Stimulated activated CD8-positive, alpha-beta memory T cell treated with anti-CD3 and anti-CD28 coated beads, Interleukin-4, amount 100 ng/mL, for 1 hour (primary cell): ENCODE measurements around the gene USP6NL.
"Not testable (repeated sequence)": the region's sequence is repeated elsewhere in the genome, so short reads cannot be mapped to it uniquely, and the experiment has no call there.

Source experiments
- DNase-seq, 2 donors: peaks; one replicate each; pipeline ENCODE4 v3.0.0-alpha.2; 2020; ENCODE audit warnings: low read depth in 2 of 2, low spot score in 1 of 2

The USP6NL gene

DNA sequence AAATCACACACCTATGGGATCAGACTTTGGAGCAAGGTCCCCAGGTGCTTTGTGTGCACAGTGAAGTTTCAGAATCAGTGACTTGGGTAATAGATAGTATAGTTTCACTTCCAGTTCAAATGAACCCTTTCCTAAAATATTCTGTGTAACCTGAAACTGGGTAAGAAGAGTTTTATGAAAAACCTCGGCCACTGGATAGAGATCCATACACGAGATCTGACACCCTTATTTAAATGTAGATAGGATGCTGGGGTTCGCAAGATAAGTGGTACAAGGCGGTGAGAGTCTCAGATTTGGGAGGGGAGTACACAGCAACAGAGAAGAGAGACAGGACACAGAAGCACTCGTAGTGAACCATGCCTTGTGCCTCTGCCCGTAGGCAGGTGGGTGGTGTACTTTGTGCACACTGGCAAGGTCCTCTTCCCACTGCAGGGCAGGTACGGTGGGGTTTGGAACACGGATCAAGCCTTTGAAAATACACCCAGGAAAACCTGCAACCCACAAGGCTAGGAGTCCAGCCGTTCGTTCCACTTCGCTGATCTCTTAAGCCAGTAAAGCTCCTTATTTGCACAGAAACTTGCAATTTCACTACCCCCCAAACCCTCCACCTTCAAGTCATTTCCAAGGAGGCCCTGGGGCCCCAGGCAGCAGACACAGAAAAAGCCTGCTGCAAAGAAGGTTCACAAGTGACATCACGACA, 162.8 kb downstream of the USP6NL start:
- no peak for DNase-seq

DNA sequence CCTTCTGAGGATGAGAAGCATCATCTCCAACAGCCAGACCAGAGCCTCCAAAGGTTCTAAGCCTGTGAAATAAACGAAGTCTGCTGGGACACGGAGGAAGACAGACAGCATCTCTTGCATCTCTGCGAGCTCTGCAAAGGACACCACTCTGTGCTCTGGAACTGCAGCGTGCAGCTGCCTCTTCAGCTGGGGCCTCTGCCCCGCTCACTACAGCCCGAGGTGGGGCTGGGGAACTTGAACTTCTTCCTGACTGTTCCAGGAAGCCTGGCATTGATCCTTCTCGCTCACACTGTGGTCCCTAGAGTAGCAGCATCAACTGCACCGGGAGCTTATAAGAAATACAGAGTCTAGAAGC, 163.3 kb downstream of the USP6NL start:
- no peak for DNase-seq

DNA sequence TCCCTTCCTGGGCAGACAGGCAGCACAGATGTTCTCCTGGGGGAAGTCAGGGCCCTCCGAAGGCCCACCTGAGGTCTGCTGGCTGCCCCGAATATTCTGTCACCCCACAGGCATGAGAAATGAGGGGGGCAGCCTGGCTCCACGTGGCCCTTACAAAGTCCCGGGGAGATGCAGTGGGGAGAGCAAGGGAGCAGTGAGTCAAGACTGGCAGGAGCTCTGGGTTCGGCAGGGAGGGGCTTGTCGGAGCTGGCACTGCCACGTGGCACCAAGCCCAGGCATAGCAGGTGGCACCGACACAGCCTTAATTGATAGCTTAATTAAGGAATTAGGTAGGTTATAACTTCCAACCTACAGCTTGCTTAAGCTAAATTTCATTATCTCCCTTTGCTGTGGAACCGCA, 163.9 kb downstream of the USP6NL start:
- DNase-seq, result no peak

GRCh38 chr10:11446864-11447263, 164.6 kb downstream of the USP6NL start:
- no peak for DNase-seq

DNA sequence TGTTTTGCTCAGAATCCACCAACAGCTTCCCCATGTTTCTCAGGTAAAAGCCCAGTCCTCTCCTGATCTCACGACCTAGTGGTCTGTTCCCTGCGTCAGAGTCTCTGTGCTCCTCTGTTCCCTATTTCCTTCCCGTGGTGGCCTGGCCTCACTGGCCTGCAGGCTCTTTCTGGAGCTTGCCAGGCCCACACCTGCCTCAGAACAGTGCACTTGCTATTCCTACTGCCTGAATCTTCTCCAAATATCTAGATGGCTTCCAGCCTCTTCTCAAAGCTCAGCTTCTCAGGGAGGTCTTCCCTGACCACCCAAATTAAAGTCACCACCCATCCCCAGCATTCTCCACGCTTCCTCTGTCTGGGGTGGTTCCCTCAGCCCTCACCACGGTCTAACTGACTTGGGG, 165.3 kb downstream of the USP6NL start:
- DNase-seq, result no peak

- no peak for DNase-seq
Measured at GRCh38 chr10:11444531-11445228, 166.8 kb downstream of the USP6NL start.

- no peak for DNase-seq
Measured at GRCh38 chr10:11444155-11444530, 167.3 kb downstream of the USP6NL start.

GRCh38 chr10:11443468-11444154, 167.8 kb downstream of the USP6NL start:
- DNase-seq, result no peak

DNA sequence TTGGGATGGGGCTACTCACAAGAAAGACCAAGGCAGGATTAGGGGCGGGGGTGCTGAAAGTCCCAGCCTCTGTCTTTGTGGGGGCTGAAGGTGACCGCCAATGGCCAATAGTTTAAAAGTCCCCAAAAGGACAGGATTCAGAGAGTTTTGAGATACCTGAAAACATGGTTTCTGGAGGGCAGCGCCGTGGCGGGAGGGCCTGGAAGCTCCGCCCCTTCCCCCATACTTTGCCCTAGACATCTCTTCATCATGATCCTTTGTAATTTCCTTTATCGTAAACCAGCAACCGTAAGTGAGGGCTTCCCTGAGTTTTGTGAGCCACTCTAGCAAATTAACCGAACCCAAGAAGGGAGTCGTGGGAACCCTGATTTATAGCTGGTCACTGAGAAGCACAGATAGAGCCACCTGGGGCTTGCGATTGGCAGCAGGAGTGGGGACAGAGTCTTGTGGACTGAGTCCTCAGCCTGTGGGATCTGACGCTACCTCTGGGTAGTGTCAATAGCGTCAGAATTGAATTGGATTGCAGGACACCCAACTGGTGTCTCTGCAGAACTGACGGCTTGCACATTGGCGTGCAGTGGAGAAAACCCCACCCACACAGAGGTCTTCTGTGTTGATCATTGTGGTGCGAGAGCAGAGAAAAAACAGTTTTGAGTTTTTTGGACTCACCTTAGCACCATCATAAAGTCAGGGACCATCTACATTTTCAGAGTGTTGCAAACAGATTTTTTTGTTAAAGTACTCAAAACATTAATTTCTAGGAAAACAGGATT, 169.3 kb downstream of the USP6NL start:
- no peak for DNase-seq

DNA sequence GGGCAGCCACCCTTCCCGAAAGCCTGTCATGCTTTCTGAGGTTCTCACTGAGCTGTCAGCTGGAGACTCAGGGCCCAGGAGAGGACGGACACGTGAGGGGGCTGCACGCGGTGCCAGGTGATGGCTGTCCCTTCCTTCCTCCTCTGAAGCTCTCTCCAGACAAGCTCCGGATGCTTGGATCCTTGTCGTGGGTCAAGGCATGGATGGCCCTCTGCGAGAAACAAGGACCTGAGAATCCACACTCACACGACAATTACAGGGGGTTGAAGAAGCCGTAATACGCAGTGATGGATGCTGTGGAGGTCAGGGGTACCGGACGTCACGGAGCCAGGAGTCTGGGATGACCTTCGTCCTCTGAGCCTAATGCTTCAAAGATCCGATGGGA, 170.3 kb downstream of the USP6NL start:
- no peak for DNase-seq

- no peak for DNase-seq
Measured at GRCh38 chr10:11440250-11441150, 170.9 kb downstream of the USP6NL start.

DNA sequence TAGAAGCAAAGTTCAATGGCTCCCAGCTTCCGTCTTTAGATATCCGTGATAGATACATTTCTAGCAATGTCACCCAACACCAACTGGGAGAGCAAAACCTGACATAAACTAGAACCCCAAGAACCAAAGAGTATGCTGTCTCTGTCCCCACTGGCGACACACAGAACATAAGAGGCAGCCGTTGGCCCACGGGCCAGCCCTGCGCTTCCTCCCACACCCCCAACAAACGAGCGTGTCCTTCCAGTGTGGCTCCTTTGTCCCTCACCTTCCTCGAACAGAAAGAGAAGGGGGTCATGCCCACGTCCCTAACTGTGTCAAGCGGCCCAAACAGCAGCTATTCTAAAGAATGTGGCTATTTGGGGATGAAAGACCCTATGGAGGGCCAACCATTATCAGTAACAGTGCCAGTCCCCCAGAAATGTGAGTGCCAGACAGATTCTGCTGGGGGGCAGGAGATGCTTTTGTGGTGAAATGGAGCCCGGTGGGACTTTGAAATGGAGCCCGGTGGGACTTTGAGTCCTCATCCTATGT, 171.9 kb downstream of the USP6NL start:
- no peak for DNase-seq

GRCh38 chr10:11437391-11438142, 173.9 kb downstream of the USP6NL start:
- DNase-seq, result no peak

DNA sequence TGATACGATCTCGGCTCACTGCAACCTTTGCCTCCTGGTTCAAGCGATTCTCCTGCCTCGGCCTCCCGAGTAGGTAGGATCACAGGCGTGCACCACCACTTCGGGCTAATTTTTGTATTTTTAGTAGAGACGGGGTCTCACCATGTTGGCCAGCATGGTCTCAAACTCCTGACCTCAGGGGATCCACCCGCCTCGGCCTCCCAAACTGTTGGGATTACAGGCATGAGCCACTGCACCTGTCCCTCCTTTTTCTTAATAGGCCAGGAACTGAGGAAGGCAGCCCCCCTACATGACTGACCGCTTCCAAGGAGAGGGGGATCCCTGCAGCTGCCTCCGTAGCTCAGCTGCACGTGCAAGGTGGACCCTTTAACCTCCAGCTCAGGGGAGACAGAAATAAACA, 175.0 kb downstream of the USP6NL start:
- DNase-seq, result not testable (repeated sequence)

DNA sequence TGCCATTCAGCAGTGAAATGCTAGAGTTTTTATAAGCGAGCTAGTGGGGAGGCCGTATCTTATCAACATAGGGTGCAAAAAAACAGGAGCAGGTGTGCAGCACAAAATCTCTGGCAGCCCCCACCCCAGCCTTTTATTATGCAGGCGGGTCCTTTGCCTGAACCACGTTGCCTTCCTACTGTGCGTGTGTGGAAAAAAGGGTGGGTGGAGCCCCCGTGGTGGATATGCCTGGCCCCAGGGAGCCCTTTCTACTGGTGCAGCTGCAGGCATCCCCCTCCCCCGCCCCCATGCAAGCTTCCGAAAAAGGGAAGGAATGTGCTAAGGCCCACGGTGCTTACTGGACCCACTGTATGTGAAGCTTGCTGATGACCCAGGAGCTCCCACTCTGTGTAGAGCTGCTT, 175.9 kb downstream of the USP6NL start:
- DNase-seq, result no peak

DNA sequence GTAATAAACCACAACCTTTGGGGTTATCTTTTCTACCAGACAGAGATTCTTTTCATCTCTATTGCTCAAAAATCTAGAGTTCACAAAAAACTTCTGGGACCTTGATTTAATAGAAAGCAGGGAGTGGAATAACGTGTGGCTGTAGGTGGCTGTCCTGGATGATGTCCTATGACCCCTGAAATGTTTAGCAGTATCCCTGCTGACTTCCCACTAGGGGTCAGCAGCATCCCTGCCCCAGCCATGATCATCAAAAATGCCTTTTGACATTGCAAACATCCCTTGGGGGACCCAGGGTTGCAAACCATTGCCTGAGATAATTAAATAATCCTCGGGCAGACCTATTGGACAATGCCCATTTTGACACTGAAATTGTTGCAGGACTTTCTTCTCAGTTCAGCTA, 177.1 kb downstream of the USP6NL start:
- DNase-seq, result no peak

GRCh38 chr10:11433657-11434056, 177.8 kb downstream of the USP6NL start:
- no peak for DNase-seq

DNA sequence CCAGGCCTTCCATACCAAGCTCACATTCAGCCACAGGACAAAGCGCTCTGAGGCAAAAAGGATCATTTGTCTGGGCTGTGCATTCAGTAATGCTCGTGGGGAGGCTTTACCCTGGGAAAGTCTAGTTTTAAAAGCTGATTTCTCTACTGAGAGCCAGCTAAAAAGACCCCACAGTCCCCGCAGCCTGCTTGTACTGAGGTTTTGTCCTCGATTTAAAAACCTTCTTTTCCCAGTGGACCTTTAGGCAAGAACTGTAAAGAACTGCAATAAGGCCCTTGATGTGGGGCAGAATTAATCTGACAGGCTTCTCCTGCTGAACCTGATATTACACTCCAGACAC, 180.3 kb downstream of the USP6NL start:
- DNase-seq, result no peak

DNA sequence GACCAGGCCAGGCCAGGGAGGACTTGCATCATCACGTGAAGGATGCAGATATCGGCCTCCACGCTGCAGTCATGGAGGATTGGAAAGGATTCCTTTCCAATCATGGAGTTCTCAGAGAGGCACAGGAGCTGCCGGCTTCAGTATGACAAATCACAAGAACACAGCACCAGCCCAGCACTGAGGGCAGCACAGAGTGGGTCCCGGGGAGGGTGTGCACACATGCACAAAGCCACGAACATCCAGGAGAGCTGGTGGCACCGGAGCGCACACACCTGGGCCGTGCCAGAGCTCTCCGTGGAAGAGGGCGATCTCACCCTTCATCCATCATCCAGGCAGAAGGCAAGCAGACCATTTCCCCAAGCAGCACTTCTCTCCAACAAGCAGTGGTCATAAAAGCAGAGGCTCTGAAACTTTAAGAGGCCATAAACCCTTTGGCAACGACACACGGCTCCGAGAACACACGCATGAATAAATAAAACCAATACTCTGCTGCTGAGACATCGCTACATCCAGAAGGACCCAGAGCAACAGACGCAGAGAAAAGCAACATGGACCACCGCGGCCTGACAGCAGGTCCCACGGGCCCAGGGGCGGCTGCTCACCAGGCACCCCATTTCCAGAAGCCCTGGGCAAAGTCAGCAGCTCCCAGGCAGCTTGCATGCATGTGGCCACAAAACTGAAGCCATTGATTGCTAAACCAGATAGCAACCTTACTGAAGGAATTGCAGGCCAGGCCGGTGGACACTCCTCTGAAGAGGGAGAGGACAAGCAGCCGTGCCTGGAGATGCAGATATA, 180.8 kb downstream of the USP6NL start:
- DNase-seq, result no peak
